ENCODE results near the gene PLCH1.

Gene PLCH1, protein sequence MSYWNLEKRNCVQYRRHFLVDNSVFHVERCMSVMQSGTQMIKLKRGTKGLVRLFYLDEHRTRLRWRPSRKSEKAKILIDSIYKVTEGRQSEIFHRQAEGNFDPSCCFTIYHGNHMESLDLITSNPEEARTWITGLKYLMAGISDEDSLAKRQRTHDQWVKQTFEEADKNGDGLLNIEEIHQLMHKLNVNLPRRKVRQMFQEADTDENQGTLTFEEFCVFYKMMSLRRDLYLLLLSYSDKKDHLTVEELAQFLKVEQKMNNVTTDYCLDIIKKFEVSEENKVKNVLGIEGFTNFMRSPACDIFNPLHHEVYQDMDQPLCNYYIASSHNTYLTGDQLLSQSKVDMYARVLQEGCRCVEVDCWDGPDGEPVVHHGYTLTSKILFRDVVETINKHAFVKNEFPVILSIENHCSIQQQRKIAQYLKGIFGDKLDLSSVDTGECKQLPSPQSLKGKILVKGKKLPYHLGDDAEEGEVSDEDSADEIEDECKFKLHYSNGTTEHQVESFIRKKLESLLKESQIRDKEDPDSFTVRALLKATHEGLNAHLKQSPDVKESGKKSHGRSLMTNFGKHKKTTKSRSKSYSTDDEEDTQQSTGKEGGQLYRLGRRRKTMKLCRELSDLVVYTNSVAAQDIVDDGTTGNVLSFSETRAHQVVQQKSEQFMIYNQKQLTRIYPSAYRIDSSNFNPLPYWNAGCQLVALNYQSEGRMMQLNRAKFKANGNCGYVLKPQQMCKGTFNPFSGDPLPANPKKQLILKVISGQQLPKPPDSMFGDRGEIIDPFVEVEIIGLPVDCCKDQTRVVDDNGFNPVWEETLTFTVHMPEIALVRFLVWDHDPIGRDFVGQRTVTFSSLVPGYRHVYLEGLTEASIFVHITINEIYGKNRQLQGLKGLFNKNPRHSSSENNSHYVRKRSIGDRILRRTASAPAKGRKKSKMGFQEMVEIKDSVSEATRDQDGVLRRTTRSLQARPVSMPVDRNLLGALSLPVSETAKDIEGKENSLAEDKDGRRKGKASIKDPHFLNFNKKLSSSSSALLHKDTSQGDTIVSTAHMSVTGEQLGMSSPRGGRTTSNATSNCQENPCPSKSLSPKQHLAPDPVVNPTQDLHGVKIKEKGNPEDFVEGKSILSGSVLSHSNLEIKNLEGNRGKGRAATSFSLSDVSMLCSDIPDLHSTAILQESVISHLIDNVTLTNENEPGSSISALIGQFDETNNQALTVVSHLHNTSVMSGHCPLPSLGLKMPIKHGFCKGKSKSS (N-terminal part only)

DNA sequence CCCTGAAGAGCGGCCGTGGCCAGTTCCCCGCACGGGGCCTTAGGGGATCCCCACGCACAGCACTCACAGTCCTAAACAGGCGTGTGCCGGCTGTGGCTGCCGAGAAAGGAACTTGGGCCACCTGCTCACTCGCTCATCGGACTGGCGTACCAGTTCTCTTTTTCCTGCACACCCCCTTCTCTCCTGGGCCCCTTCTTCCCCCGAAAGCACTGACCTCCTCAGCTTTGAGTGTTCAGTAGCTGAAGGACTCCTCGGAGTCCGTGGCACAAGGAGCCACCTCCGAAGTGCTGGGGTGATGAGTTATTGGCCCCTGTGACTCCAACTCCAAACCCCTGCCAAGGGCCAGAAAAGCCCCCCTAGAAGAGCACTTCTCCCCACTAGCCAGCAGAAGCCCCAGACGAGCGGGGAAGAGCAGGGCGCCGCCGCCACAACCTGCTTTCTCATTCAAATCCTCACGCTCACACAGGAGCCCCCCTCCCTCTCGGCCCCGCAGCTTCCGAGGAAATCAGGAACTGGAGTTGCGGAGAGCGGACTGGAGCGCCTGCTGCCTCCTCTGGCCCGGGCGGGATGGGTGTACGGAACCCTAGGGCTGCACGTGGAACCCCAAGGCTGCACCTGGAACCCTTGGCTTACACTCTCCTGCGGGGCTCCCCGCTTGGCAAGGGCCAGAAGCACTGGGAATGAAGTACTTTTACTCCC, at the start of gene PLCH1:
PLCH1 (minus strand) TSS at position 446 of the 699 bp plus-strand sequence. CDS start 40,847 bp downstream, outside the sequence.
- TF ChIP-seq, protein P1, sequence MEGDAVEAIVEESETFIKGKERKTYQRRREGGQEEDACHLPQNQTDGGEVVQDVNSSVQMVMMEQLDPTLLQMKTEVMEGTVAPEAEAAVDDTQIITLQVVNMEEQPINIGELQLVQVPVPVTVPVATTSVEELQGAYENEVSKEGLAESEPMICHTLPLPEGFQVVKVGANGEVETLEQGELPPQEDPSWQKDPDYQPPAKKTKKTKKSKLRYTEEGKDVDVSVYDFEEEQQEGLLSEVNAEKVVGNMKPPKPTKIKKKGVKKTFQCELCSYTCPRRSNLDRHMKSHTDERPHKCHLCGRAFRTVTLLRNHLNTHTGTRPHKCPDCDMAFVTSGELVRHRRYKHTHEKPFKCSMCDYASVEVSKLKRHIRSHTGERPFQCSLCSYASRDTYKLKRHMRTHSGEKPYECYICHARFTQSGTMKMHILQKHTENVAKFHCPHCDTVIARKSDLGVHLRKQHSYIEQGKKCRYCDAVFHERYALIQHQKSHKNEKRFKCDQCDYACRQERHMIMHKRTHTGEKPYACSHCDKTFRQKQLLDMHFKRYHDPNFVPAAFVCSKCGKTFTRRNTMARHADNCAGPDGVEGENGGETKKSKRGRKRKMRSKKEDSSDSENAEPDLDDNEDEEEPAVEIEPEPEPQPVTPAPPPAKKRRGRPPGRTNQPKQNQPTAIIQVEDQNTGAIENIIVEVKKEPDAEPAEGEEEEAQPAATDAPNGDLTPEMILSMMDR (conservative IDR thresholded peaks at IDR 0.05): no peak
- peak within 1 kb of the TSS; percentile 47; the same call in 1 of the 2 replicates for H3K27ac ChIP-seq

DNA sequence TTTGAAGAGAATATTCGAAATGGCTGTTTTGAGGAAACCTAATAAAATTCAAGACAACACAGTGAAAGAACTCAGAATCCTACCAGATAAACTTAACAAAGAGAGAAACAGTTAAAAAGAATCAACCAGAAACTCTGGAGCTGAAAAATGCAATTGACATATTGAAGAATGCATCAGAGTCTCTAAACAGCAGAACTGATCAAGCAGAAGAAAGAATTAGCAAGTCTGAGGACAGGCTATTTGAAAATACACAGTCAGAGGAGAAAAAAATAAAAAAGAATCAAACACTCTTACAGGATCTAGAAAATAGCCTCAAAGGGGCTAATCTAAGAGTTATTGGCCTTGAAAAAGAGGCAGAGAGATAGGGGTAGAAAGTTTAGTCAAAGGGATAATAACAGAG, 47.7 kb upstream of the PLCH1 start:
- H3K27ac ChIP-seq: no peak overlapping the region
- TF ChIP-seq, protein P1 (conservative IDR thresholded peaks at IDR 0.05): no peak

DNA sequence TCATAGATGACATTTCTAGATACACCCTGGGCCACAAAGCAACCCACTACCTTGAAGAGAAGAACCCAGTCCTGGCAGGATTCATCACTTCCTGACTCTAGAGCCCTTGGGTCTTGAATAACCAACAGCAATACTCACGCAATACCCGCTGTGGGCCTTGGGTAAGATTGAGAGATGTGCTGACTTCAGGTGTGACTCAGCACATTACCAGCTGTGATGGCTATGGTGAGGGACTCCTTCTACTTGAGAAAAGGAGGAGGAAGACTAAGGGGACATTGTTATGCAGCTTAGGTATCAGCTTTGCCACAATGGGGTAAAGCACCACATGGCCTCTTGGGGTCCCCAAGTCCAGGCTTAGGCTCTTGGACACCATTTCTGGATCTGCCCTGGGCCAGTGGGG, 46.3 kb upstream of the PLCH1 start:
- H3K27ac ChIP-seq: no peak overlapping the region
- TF ChIP-seq, protein P1 (conservative IDR thresholded peaks at IDR 0.05): no peak

DNA sequence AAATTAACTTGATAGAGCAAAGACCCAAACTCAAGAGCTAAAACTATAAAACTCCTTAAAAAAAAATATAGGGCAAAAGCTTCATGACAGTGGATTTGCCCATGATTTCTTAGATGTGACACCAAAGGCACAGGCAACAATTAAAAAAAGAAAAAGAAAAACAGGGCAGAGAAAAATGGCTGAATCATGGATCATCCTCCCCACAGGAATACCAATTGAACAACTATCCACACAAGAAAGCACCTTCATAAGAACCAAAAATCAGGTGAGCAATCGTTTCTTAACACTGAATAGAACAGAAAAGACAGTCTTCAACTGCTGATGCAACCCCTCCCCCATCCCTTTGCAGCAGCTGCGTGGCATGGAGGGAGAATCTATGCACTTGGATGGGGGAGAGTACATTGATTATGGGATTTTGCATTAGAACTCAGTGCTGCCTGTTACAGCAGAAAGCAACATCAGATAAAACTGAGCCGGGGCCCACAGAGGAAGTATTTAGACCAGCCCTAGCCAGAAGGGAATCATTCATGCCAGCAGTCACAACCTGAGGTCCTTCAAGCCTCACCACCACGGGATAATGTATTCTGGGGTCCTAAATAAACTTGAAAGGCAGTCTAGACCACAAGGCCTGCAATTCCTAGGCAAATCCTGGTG, 45.5 kb upstream of the PLCH1 start:
- H3K27ac ChIP-seq: no peak overlapping the region
- TF ChIP-seq, protein P1 (conservative IDR thresholded peaks at IDR 0.05): no peak

DNA sequence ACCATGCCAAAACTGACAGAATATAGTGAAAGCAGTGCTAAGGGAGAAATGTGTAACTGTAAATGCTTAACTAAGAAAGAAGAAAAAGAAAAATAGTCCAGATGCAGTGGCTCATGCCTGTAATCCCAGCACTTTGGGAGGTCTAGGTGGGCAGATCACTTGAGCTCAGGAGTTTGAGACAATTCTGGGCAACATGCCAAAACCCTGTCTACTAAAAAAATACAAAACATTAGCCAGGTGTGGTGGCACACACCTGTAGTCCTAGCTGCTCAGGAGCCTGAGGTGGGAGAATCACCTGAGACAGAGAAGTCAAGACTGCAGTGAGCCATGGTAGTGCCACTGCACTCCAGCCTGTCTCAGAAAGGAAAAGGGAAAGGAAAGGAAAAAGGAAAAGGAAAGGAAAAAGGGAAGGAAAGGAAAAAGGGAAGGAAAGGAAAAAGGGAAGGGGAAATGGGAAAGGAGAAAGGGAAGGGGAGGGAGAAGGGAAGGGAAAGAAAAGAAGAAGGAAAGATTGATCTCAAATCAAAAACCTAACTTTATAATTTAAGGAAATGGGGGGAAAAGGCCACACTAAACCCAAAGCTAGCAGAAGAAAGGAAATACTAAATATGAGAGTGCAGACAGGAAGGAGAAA, 40.9 kb upstream of the PLCH1 start:
- TF ChIP-seq, protein P1 (conservative IDR thresholded peaks at IDR 0.05): no peak
- H3K27ac ChIP-seq: no peak overlapping the region

DNA sequence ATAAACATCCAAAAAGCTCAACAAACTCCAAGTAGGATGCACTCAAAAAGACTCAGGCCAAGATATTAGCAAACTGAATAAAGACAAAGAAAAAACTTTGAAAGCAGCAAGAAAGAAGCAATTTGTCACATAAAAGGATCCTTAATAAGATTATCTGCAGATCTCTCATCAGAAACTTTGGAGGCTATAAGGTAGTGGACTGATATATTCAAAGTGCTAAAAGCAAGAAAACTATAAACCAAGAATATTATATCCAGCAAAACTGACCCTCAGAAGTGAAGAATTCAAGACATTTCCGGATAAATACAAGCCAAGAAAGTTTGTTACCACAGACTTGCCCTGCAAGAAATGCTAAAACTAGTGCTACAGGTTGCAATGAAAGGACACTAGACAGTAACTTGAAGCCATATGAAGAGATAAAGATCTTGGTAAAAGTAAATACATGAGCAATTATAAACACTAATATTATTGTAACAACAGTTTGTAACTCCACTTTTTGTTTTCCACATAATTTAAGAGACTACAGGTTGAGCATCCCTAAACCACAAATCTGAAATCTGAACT, 37.6 kb upstream of the PLCH1 start:
- TF ChIP-seq, protein P1 (conservative IDR thresholded peaks at IDR 0.05): no peak
- H3K27ac ChIP-seq: no peak overlapping the region

Data from VCaP (cell line).